IMR-90 (cell line): ENCODE measurements around the gene CMTM8.

Source experiments
- CHD1 ChIP-seq: IDR thresholded peaks from 2 replicates; pipeline ENCODE4 v1.6.1; 2012; ENCODE audit warnings: low read depth, low read length, improper control_type of control experiment
- CTCF ChIP-seq: conservative IDR thresholded peaks from 2 replicates; pipeline ENCODE4 v1.5.1; 2012; ENCODE audit warnings: mild to moderate bottlenecking, low read depth, low read length, improper control_type of control experiment
- ELK1 ChIP-seq: fragments of 150-350 bp; IDR thresholded peaks from 2 replicates; pipeline ENCODE4 v1.6.1; 2016; ENCODE audit warnings: low read depth, mild to moderate bottlenecking, low read length, moderate library complexity, borderline replicate concordance
- FOS ChIP-seq: fragments of 150-350 bp; IDR thresholded peaks from 2 replicates; pipeline ENCODE4 v1.6.1; 2016; ENCODE audit warnings: low read depth, low read length
- MAZ ChIP-seq: IDR thresholded peaks from 2 replicates; pipeline ENCODE4 v1.6.1; 2012; ENCODE audit warnings: low read depth, mild to moderate bottlenecking, low read length, improper control_type of control experiment, moderate library complexity, borderline replicate concordance
- MXI1 ChIP-seq: IDR thresholded peaks from 2 replicates; pipeline ENCODE4 v1.6.1; 2012; ENCODE audit warnings: low read depth, mild to moderate bottlenecking, low read length, moderate library complexity, borderline replicate concordance
- NFE2L2 ChIP-seq: fragments of 150-350 bp; IDR thresholded peaks from 2 replicates; pipeline ENCODE4 v1.6.1; 2016; ENCODE audit warnings: low read depth, mild to moderate bottlenecking, low read length
- POLR2A ChIP-seq: IDR thresholded peaks from 2 replicates; pipeline ENCODE4 v1.6.1; 2012; ENCODE audit warnings: mild to moderate bottlenecking, low read depth, low read length
- RAD21 ChIP-seq: IDR thresholded peaks from 2 replicates; pipeline ENCODE4 v1.6.1; 2012; ENCODE audit warnings: low read length, improper control_type of control experiment
- RCOR1 ChIP-seq: IDR thresholded peaks from 2 replicates; pipeline ENCODE4 v1.6.1; 2012; ENCODE audit warnings: mild to moderate bottlenecking, low read length, improper control_type of control experiment; ENCODE audit not compliant: insufficient replicate concordance
- RFX5 ChIP-seq: IDR thresholded peaks from 2 replicates; pipeline ENCODE4 v1.8.0; 2012; ENCODE audit warnings: low read depth, mild to moderate bottlenecking, low read length, moderate library complexity
- SMC3 ChIP-seq: fragments of 150-350 bp; IDR thresholded peaks from 2 replicates; pipeline ENCODE4 v1.6.1; 2016; ENCODE audit warnings: low read depth, mild to moderate bottlenecking, antibody characterized with exemption, low read length, moderate library complexity

DNA sequence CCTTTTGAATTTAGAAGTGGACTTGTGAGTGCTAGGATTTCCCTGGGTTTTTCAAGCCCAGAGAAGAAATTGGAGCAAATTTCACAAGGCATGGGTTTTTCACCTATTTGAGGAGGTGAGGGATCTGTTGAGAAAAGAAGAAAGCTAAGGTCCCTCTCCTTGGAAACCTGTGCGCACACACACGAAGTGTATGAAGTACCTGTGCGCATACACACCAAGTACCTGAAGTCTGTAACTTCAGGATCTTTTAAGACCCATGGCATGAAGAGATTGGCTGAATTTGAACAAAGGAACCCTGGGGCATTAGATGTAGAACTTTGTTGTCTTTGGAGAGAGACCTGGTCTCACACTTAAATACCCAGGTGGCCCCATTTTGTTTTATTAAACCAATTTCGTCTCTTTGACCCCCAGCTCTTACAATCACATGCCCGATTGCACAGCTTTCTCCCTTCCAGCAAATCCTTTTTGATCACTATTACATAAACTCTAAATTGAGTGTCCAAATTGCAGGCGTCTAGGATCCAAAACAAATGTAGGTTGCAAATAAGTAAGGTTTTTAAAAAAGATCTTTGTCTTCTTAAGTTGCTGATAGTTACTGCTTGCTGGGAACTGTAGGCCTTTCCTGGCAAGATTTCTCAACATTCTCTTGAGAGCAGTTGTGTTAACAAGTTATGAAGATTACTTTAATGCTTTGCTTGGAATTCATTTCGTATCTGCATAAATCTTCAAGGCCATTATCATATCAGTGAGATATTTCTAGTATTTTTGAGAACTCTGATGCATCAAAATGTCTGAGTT is 64.3 kb downstream of the CMTM8 start:
- no peak for TF ChIP-seq POLR2A
- no peak for TF ChIP-seq CTCF
- no peak for TF ChIP-seq SMC3
- TF ChIP-seq NFE2L2: no peak
- no peak for TF ChIP-seq MXI1
- TF ChIP-seq RCOR1: no peak
- TF ChIP-seq CHD1: no peak
- no peak for TF ChIP-seq ELK1
- no peak for TF ChIP-seq RFX5
- no peak for TF ChIP-seq MAZ
- TF ChIP-seq FOS: no peak
- no peak for TF ChIP-seq RAD21
